PC-9 (cell line): Measurements from ENCODE around the gene TSPAN33.

ENCODE experiments used
- CTCF ChIP-seq: fragments of 200-600 bp; sonication (generic); conservative IDR thresholded peaks from 2 replicates; pipeline ENCODE4 v1.6.1; 2017; ENCODE audit warnings: mixed run types, antibody characterized with exemption, mild to moderate bottlenecking, moderate library complexity
- EZH2 ChIP-seq: fragments of 200-600 bp; sonication (generic); IDR thresholded peaks from 2 replicates; pipeline ENCODE4 v1.8.0; 2017; ENCODE audit warnings: antibody characterized with exemption, low read depth

- no peak for TF ChIP-seq CTCF
- no peak for TF ChIP-seq EZH2
These were observed 23.3 kb downstream of the TSPAN33 start for GRCh38 chr7:129167817-129168216.
